ENCODE data around the gene FZD1. TPM values are rescaled to one million over a fixed set of nuclear protein-coding genes. Genes with fewer than 3 reads are reported as not detected.

The FZD1 gene
- total RNA-seq, 1 donor from 2014 or later = 14.2 TPM

GRCh38 chr7:91264924-91265681 lies 870 bp downstream of the FZD1 start:
- peak; percentile 74 for DNase-seq (ENCODE audit: low read depth)

GRCh38 chr7:91265693-91266066 lies 1.4 kb downstream of the FZD1 start:
- no peak for DNase-seq (ENCODE audit: low read depth)

GRCh38 chr7:91266067-91266688 lies 1.9 kb downstream of the FZD1 start:
- no peak for DNase-seq (ENCODE audit: low read depth)

DNA sequence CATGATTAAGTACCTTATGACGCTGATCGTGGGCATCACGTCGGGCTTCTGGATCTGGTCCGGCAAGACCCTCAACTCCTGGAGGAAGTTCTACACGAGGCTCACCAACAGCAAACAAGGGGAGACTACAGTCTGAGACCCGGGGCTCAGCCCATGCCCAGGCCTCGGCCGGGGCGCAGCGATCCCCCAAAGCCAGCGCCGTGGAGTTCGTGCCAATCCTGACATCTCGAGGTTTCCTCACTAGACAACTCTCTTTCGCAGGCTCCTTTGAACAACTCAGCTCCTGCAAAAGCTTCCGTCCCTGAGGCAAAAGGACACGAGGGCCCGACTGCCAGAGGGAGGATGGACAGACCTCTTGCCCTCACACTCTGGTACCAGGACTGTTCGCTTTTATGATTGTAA lies 2.5 kb downstream of the FZD1 start:
- no peak for DNase-seq (ENCODE audit: low read depth)

- peak; percentile 43 for DNase-seq (ENCODE audit: low read depth)
Observed at GRCh38 chr7:91267171-91267955, 3.1 kb downstream of the FZD1 start.

- DNase-seq (ENCODE audit: low read depth) = no peak
Observed at GRCh38 chr7:91270372-91270771, 6.1 kb downstream of the FZD1 start.

GRCh38 chr7:91276909-91277308 lies 12.7 kb downstream of the FZD1 start:
- DNase-seq (ENCODE audit: low read depth) = no peak

DNA sequence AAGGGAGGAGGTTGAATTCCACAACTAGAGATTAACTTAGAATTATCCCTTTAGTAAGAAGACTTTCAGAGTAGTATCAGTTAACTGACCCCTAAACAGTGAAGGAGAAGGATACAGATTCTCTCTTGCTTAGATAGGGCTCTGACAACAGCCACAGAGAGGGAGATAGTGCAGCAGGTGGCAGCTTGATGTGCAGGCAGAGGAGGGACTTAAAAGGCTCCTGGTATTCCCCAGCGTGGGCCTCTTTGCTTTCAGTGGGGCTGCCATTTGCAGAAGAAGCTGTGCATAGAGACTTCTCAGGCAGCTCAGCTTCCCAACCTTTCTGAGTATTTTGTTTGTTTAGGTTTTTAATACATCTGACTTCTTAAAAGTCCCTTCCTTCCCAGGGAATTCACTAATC lies 16.0 kb downstream of the FZD1 start:
- peak; percentile 47 for DNase-seq (ENCODE audit: low read depth)

DNA sequence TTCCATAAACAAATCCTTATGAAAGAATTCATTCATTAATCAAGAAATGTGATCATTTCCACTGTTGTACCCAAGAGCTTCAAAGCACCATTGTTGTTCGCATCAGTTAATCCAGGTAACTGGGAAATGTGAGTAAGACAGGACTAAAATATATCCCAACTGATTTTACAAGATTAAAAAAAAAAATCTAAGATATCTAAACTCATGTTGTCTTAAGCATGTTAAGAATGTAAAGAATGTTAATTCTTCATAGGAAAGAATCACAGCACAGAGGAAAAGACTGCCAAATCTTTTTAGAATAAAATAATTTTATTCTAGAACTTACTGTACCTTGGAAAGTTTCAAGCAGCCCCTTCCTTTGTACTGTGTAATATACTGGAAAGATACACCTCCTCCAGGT lies 16.4 kb downstream of the FZD1 start:
- no peak for DNase-seq (ENCODE audit: low read depth)

DNA sequence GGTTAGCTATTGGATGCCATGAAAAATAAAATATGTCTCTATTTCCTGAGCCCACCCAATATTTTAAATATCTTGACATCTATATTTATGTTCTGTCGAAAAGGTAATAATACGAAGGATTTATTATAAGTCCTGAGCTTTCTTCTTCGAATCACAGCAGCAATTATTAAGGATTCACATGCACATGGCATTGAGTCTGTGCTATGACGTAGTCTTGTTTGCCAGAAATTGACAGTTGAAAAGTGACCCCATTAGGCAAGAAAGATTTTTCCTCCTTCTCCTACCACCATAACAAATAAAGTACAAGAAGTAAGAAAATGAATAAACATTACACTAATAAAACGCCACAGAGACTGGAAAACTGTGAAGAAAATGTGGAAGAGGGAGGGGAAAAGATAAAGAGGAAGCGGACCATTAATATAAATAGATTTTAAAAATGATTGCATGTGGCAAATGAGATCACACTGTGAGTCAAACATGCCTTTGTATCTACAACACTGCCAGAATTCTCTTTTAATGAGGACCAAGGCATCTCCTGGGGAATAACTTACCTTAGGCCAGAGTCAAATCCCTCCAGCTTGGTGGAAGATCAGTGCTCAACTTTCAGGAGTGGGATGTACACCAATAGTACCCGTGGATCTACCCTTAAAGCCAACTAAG lies 21.6 kb downstream of the FZD1 start:
- DNase-seq (ENCODE audit: low read depth) = no peak

- no peak for DNase-seq (ENCODE audit: low read depth)
Observed at GRCh38 chr7:91286432-91286831, 22.2 kb downstream of the FZD1 start.

- DNase-seq (ENCODE audit: low read depth) = peak; percentile 56
Observed at GRCh38 chr7:91287371-91288084, 23.3 kb downstream of the FZD1 start.

- peak; percentile 40 for DNase-seq (ENCODE audit: low read depth)
Observed at GRCh38 chr7:91288208-91288824, 24.1 kb downstream of the FZD1 start.

- no peak for DNase-seq (ENCODE audit: low read depth)
Observed at GRCh38 chr7:91289633-91290254, 25.5 kb downstream of the FZD1 start.

DNA sequence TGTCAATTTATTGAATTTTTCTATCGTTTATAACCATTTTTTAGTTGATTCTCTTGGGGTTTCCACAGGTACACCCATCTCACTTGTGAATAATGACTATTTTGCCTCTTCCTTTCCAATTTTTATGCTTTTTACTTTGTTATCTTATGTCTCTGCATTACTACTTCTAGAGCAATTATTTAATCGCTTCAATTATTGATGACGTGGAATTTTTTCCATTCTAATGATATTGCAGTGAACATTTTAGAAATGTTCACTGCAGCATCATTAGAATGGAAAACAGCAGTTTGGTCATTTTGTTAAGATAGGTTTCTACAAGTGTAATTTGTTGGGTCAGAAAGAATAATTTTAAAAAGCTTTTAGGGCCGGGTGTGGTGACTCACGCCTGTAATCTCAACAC lies 27.1 kb downstream of the FZD1 start:
- no peak for DNase-seq (ENCODE audit: low read depth)

GRCh38 chr7:91291902-91292301 lies 27.7 kb downstream of the FZD1 start:
- no peak for DNase-seq (ENCODE audit: low read depth)

- DNase-seq (ENCODE audit: low read depth) = no peak
Observed at GRCh38 chr7:91292506-91292905, 28.3 kb downstream of the FZD1 start.

DNA sequence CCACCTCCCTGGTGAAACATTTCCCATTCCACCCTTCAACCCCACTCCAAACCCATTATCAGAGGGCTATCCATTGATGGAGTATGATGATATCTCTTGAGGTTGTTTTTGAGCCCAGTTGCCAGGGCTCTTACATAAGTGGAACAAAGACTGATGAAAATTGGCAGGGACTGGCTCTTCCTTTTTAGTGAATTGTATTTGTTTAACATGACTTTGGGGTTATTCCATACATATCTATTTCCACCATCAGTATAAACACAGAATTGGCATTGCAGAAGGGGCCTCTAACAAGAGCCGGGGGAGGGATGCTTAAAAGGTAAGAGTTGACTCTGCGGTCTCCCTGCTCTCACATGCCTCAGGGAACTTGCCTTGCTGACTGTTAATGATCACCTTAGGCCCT lies 28.9 kb downstream of the FZD1 start:
- no peak for DNase-seq (ENCODE audit: low read depth)

DNA sequence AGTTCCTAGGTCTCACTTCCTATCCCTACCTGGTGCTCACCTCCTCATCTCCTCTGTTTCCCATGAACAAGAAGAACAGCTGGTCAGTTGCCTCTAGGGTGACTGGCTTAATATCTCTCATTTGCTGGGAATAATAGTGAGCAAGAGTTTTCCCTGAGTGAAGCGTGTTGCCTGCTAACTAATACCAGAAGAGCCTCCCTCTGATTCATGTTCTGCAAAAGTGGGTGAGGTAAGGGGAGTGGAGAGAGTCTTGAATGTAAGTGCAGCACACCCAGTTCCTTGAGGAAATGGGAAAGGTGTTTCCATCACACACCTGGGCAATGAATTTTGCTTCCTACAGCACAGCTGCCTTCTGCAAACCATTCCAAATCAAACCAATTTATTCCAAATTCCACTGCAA lies 29.6 kb downstream of the FZD1 start:
- no peak for DNase-seq (ENCODE audit: low read depth)

- no peak for DNase-seq (ENCODE audit: low read depth)
Observed at GRCh38 chr7:91294639-91295220, 30.5 kb downstream of the FZD1 start.
